TTC549 (cell line): ENCODE measurements around the gene KIF17.

ENCODE experiments used
- FAIRE-seq: peaks from 2 replicates; lab custom pipeline; 2012; peaks lifted over from hg19 to GRCh38; lab: Jason Lieb, UNC

KIF17 gene

GRCh38 chr1:20624709-20625108, 93.1 kb downstream of the KIF17 start:
- no peak for FAIRE-seq

GRCh38 chr1:20621012-20621411, 96.8 kb downstream of the KIF17 start:
- no peak for FAIRE-seq

GRCh38 chr1:20619999-20620398, 97.8 kb downstream of the KIF17 start:
- FAIRE-seq: no peak

GRCh38 chr1:20618550-20618949, 99.3 kb downstream of the KIF17 start:
- no peak for FAIRE-seq

GRCh38 chr1:20616847-20617487, 100.8 kb downstream of the KIF17 start:
- FAIRE-seq: no peak

GRCh38 chr1:20615946-20616846, 101.6 kb downstream of the KIF17 start:
- no peak for FAIRE-seq

- FAIRE-seq: no peak
These were observed 103.7 kb downstream of the KIF17 start for GRCh38 chr1:20614131-20614579.
